Eye (tissue), 1 donor: ENCODE data around the gene CCL2.

Source experiments
- DNase-seq: peaks from one replicate; pipeline ENCODE4 v3.0.0-alpha.2; 2015

Gene CCL2

DNA sequence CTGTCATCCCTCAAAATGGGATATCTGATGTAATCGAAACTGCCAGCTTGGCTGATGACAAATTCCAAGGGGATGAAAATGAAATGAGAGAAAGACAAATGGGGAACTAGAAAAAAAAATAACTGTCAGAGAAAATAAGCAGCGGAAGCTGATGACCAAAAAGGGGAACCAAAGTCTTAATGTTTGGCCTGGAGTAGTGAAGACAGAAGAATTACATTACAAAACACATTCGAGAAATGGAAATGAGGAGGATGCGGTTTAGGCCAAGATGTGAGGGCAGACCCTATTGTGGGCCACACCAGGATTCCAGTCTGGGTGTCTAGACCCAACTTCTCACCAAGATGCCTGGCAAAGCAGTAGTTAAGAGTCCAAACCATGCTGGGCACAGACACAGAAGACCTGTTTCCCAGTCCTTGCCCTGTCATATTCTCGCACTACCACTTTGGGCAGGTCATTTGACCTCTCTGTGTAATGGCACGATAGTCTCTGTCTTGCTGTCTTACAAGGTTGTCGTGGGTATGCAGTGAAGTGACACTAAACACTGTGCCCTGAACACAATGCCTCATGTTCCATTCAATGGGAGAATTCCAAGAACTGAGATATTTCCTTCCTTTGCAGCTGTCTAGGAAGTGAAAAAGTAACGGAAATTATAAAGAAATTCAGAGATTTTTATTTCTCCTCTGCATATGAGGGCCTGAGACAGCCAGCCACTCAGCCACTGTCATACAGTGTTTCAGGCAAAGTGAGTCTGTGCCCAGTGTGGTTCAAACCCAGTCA, 12.3 kb upstream of the CCL2 start:
- no peak for DNase-seq

DNA sequence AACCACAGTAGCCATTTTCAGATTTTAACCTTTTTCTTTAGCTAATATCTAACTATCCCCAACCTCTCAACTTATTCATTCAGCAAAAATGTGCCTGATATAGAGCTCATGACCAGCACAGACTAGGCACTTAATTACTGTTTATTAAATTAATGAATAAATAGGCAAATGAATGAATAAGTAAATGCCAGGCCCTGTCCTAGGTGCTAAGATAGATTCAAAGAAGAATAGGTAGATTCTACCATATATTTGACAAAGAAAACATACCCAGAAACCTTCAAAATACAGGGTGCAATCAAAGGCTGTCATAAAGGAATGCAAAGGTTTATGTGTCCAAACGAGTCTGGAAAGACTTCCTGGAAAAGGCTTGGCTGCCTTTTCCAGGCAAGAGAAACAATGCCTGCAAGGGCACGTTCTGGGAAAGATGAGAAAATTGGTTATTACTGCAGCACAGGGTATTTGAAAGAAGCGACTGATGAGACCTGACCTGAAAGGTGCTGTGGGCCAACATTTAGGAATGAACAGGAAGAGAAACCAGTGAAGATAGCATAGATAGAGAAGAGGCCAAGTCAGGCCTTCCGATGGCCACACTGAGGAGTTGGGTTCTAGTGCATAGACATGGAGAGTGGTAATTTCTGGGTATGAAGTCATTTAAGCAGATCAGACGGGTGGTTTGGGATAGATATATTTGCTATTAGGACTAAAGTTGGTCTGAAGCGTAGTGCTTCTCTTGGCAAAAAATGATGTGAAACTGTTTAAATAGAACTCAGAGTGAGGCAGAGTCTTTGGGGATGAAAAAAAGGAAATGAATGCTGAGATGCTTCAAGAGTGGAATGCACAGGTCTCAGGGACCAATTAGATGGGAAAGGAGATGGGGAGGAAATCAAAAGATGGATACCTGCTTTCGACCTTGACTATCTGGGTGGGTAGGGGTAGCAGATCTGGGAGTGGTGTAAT, 11.4 kb upstream of the CCL2 start:
- no peak for DNase-seq

DNA sequence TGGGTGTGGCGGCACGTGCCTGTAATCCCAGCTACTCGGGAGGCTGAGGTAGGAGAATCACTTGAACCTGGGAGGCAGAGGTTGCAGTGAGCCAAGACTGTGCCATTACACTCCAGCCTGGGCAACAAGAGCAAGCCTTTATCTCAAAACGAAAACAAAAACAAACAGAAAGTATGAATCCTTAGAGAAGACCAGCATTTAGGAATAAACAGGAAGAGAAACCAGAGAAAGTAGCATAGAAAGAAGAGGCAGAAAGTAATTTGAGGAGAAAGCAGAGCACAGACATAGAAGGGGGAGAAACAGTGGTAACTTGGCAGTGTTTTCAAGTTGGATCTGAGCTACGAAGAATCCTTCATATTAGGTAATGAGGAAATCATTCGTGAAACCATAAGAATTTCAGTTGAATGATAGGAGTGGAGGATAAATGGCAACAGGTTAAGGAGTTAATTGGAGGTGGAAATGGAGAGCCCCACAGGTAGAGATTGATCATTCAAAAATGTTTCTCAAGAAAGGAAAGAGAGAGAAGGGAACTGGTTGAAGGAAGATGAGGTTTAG, 9.7 kb upstream of the CCL2 start:
- no peak for DNase-seq

DNA sequence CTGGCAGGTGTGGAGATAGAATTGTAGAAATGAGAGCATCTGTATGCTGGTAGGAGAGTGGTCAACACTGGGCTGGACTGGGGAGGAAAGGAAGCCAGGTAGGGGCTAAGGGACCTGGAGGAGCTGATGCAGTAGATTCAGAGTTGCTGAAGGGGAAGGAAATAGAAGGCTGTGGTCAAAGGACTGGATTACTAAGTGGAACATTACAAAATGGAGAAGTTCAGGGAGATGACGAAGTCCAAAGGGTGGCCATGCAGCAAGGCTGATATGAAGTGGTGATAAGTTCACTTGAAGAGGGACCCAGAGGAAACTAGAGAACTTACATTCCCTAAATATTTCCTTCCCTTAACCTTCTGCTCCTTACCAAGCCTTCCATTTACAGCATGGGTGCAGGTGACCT, 8.6 kb upstream of the CCL2 start:
- no peak for DNase-seq

DNA sequence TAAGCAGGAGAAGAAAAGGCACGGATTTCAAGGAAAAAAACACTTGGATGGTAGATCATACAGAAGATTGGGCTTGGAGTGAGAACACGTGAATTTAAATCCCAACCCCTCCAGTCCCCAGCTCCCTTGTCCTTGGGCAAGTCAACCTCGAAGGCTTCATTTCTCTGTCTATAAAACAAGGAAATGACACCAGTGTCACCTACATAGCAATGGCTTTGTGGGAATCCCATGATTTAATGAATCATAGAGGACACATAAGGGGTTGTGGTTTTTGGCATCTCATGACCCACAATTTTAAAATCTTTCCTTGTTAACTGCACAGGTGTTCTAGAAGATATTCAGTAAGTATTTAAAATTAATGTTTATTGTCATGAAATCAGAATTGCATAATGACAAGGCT, 8.2 kb upstream of the CCL2 start:
- no peak for DNase-seq

DNA sequence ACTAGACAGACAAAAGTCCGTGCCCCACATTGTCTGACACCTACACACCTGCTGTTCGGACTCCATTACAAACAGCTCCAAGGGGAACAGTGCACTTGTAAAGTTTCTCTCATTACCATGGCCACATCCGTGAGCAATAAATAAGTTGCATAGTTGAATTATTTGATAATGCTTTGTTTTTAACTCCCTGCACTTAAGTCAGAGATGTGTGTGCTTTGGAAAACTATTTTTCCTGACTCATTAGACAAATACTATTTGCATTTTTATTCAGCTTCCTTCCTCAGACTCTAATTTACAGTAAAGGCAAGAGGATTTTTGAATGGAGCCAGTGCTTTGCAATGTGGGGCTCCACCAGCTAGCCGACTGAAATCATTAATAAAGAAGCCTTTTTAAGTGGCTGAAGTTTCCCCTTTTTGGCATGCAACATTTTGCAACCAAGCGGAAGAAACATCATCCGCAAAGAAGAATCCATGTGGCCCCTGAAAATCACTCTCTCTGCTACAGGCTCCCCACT, 6.5 kb upstream of the CCL2 start:
- DNase-seq: no peak

DNA sequence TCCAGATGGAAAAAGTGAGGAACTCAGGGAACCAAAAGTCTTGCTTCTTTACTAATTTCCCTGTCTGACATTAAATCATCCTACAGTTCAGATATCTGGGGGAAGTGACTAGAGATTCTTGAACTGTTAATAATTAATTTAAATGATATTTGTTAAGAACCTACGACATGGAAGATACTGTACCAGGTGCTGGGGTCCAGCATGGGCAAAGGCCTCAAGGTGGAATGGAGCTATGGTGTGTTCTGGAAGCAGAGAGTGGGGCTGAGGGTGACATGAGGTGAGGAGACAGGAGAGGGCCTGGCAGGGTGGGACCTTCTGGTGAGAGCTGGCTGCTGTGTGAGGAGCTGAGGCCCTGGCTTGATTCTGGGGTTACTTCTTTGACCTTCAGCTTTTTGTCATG, 6.0 kb upstream of the CCL2 start:
- no peak for DNase-seq

DNA sequence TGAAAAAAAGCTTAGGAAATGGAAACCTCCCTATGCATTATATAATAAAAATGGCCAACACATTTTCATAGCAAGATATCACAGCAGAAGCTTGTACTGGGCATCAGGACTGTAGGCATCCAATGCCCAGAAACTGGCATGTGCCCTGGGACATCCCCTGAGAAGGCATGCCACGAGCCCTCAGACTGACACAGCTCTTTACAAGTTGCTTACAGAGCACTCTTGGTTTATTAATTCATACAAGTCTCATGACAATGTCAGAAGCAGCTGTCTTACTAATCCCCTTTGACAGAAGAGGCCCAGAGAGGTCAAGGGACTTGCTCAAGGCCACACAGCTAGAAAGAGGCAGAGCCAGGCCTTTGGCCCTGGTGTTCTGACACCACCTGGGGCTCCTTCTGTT, 5.6 kb upstream of the CCL2 start:
- DNase-seq: no peak

DNA sequence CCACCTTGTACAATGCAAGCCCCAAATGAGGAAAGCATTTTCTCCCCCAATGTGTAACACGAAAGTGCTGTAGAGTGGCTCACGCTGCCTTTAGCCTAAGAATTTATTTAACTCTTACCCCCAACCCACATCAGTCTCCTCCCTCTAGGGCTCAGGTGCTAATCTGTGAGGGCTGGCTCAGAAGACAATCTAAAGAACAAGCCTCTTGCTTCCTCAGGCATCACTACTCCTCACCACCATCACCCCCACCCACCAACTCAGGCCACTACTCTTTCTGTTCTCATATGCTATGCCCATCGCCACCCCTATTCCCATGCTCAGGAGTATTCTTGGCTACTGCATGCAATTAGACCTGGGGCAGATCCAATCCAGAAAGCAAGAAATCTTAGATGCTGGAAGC, 3.9 kb upstream of the CCL2 start:
- no peak for DNase-seq

DNA sequence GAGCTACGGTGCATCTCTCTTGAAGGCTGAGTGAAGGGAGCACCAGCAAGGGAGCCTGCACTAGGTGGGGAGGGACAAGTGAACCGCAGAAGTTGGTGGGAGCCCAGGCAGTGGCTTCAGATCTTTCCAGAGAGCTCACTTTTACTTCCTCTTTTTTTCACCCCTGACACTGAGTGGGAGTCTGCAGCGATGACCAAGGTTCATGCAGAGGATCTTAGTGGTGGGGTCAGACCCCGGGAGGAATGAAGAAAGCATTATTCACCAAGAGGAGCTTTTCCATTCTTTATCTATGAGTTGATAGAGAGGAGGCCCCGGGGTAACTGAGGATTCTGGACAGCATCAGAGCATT, 3.0 kb upstream of the CCL2 start:
- no peak for DNase-seq

DNA sequence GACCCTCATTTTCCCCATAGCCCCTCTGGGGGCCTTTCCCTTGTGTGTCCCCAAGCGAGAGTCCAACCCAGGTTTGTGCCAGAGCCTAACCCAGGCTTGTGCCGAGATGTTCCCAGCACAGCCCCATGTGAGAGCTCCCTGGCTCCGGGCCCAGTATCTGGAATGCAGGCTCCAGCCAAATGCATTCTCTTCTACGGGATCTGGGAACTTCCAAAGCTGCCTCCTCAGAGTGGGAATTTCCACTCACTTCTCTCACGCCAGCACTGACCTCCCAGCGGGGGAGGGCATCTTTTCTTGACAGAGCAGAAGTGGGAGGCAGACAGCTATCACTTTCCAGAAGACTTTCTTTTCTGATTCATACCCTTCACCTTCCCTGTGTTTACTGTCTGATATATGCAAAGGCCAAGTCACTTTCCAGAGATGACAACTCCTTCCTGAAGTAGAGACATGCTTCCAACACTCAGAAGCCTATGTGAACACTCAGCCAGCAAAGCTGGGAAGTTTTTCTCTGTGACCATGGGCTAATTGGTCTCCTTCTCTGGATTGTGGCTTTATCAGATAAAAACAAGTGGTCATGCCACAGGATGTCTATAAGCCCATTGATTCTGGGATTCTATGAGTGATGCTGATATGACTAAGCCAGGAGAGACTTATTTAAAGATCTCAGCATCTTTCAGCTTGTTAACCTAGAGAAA, 2.5 kb upstream of the CCL2 start:
- DNase-seq: peak; percentile 86

DNA sequence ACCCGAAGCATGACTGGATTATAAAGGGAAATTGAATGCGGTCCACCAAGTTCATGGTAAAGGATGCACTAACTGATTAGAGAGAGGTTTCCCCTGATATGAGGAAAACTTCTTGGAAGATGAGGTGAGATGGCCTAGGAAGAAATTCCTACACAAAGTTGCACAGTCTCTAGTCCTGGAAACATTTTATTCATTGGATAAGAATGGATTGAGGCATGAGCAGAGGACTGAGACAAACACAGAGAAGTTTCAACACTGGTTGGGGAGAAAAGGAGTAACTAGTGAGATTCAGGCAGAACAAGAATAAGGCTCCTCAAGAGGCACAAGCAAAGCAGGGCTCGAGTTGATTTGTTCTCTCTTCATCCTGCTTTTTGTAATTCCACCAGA, 2.0 kb upstream of the CCL2 start:
- no peak for DNase-seq

DNA sequence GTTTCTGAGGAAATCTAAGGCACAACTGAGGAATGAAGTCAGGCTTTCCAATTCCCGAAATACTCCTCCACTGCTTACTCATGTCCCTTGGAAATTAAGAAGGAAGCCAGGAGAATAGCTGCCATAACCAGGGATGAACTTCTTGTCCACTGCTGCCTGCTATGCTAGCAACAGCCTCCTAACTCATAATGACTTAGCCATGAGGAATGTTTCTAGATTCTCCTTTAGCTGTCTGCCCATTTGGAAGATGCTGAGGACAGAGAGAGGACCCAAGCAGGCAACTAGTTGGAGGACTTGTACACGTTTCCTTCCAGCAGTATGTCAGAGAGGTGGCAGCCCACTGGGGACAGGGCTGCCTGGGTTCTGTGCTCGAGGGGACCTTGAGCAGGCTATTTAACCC, 939 bp upstream of the CCL2 start:
- no peak for DNase-seq

DNA sequence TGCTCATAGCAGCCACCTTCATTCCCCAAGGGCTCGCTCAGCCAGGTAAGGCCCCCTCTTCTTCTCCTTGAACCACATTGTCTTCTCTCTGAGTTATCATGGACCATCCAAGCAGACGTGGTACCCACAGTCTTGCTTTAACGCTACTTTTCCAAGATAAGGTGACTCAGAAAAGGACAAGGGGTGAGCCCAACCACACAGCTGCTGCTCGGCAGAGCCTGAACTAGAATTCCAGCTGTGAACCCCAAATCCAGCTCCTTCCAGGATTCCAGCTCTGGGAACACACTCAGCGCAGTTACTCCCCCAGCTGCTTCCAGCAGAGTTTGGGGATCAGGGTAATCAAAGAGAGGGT, 272 bp downstream of the CCL2 start:
- DNase-seq: no peak

DNA sequence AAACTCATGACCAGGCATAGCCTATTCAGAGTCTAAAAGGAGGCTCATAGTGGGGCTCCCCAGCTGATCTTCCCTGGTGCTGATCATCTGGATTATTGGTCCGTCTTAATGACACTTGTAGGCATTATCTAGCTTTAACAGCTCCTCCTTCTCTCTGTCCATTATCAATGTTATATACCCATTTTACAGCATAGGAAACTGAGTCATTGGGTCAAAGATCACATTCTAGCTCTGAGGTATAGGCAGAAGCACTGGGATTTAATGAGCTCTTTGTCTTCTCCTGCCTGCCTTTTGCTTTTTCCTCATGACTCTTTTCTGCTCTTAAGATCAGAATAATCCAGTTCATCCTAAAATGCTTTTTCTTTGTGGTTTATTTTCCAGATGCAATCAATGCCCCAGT, 756 bp downstream of the CCL2 start:
- no peak for DNase-seq

DNA sequence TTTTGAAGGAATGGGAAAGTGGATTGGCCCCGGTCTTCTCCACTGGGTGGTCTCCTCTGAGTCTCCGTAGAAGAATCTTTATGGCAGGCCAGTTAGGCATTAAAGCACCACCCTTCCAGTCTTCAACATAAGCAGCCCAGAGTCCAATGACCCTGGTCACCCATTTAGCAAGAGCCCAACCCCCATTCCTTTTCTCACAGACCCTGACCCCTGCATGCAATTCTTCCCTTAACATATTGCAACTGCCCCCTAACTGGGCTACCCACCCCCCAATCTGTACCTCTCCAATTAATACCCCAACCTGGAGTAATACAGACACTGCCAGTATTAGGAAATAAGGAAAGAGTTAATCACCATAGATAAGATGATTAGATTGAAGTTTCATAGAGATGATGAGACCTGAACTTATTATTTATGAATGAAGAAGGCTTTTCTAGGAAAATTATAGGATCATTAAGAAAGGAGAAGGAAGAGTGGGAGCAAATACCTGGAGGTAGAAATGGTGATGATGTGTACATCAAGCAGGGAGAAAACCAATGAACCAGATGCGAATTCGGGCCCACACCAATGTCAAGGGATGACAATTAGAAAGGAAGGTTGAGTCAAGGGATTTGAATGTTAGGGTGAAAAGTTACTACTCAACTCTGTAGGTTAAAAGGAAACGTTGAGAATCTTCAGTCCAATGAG, 2.4 kb downstream of the CCL2 start:
- DNase-seq: no peak

DNA sequence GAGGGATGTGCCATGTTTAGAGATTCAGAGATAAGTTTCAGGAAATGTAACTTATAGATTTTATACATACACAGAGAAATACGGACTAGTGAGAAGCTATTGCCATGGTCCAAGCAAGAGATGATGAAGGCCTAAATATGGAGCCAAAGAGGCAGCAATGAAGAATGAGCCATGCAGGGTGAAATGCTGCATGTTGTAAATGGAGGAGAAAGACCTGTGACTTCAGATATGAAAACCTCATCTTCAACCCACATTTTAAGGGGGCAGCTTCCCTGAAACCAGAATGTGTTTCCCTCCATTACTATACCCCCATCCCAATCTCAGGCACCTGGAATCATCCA, 2.9 kb downstream of the CCL2 start:
- DNase-seq: no peak

DNA sequence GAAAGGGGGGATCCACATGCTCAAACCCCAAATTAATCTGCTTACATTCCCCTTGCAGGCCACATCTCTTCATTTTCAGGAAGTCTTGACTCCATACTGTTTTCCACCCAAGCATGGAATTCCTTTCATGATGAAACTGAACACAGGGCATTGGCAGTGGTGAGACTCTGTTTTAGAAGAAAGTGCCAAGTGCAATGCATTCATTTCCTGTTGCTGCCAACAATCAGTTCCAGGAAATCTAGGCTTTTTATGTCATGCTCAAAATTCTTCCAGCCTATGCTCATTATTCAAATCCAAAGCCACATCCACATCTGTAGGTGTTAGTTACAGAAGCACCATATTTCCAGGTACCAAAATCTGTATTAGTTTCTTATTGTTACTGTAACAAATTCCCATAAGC, 4.1 kb downstream of the CCL2 start:
- no peak for DNase-seq

DNA sequence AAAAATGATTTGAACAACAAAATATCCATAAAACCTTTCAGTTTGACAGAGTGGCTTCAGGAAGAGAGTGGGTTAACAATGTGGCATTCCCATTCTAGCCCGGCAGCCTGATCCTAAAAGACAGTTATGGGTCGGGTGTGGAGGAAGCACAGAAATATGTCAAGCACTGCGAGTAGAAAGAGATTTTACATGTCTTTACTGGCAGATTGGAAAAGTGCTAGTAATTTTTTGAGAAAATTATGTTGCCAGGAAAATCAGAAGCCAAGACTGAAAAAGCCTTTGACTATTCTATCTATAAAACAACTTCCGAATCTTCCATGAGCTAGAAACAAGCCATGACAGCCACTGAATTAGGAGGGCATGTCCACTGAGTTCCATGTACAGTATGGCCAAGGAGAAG, 5.8 kb downstream of the CCL2 start:
- no peak for DNase-seq

DNA sequence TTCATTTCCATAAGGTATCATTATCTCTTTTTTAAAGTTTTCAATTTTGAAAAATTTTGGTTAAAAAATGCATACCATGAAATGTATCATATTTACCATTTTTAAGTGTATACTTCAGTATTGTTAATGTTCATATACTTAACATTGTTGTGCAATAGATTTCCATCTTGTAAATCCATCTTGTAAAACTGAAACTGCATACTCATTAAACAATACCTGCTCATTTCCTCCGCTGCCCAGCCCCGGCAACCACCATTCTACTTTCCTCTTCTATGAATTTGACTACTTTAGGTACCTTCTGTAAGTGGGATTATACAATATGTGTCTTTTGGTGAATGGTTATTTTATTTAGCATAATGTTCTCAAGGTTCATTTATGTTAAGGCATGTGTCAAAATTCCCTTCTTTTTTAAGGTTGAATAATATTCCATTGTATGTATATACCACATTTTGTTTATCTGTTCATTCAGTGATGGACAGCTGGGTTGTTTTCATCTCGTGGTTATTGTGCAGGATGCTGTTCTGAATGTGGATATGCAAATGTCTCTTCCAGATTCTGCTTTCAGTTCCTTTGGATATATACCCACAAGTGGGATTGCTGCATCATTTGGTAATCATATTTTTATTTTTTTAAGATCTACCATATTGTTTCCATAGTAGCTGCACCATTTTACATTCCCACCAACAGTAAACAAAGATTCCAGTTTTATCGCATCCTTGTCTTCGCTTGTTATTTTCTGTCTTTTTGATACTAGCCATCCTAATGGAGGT, 6.7 kb downstream of the CCL2 start:
- DNase-seq: no peak

DNA sequence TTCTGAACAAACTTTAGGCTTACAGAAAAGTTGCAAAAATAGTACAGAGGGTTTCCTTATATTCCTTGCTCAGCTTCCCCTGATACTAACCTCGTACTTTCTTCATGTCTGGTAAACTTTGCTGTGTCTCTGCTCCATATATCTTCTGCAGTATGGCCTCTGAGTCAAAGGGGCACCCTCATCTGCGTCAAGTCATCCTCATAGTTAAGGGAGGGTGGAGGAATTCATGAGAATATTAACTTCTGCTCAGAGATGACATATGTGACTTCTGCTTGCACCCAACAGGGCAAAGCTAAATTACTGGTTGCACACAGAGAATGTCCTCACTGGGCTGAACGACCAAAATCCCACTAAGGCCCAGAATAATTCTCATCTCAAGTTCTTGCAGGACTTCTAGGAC, 10.6 kb downstream of the CCL2 start:
- no peak for DNase-seq

DNA sequence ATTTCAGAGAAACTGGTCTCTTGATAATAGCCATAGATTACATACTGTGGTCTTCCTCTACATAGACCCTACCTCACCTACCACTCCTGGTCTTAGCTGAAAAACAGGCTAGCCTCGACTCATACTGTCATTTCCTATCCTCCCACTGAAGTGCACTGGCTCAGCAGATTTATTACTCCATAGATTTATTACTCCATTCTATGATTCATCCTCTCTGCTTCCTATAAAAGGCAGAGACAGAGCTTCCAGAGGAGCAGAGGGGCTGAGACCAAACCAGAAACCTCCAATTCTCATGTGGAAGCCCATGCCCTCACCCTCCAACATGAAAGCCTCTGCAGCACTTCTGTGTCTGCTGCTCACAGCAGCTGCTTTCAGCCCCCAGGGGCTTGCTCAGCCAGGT, 14.9 kb downstream of the CCL2 start, which contains the start of gene CCL7:
Gene CCL7 (plus strand): TSS at position 253 of the 400 bp plus-strand sequence. CDS start 70 bp downstream, at position 323.
- no peak for DNase-seq
